IMR-90 (cell line): ENCODE data around the gene NUBPL. TPM values are rescaled to one million over a fixed set of nuclear protein-coding genes. Genes with fewer than 3 reads are reported as not detected.

Source experiments
- ATAC-seq: fragments of 200-7000 bp; cut with Tn5 transposase; 2 replicates; pipeline ENCODE4 v1.9.1; 2020; ENCODE audit warnings: low read depth, mild to moderate bottlenecking, moderate library complexity
- Bru-seq: library from RNA; stranded (reverse); fragments of 400-500 nt; gene quantifications from one replicate; lab custom pipeline; 2021; lab: Mats Ljungman, UMichigan
- BruChase-seq, 2 experiments: library from RNA; stranded (reverse); fragments of 400-500 nt; gene quantifications; one replicate each; lab custom pipeline; 2021; lab: Mats Ljungman, UMichigan
- BruUV-seq: library from RNA; stranded (reverse); fragments of 400-500 nt; replicated peaks from 2 replicates; lab custom pipeline; 2021; lab: Mats Ljungman, UMichigan
- CTCF ChIA-PET: fragments of 300-600 bp; formaldehyde crosslinking; extraction: SDS; loops from one replicate; lab custom pipeline; 2021; ENCODE audit warnings: antibody characterized with exemption; lab: Yijun Ruan, JAX
- POLR2A ChIA-PET: fragments of 300-600 bp; sonication (Branson Sonifier 250); formaldehyde crosslinking; loops from one replicate; lab custom pipeline; 2022; ENCODE audit warnings: antibody characterized with exemption; ENCODE audit not compliant: unreplicated experiment; lab: Charles Lee
- DNase-seq: peaks from one replicate; pipeline ENCODE4 v3.0.0; 2013
- H2AFZ ChIP-seq: replicated peaks from 2 replicates; pipeline ENCODE3; 2013; ENCODE audit warnings: low read length, mild to moderate bottlenecking; ENCODE audit not compliant: poor library complexity
- H2AK5ac ChIP-seq: 2 replicates; pipeline ENCODE4 v1.6.1; 2013; ENCODE audit warnings: low read depth, low read length, inconsistent platforms
- H2AK9ac ChIP-seq: replicated peaks from 2 replicates; pipeline ENCODE3; 2013; ENCODE audit warnings: mild to moderate bottlenecking, low read depth, low read length, moderate library complexity; ENCODE audit not compliant: poor library complexity
- H2BK120ac ChIP-seq: 2 replicates; pipeline ENCODE4 v1.6.1; 2013; ENCODE audit warnings: low read depth, low read length, inconsistent platforms
- H2BK15ac ChIP-seq: 3 replicates; pipeline ENCODE4 v1.6.1; 2013; ENCODE audit warnings: low read depth, low read length, inconsistent platforms
- H2BK20ac ChIP-seq: 2 replicates; pipeline ENCODE4 v1.6.1; 2013; ENCODE audit warnings: low read depth, mild to moderate bottlenecking, inconsistent platforms, low read length, moderate library complexity
- H2BK5ac ChIP-seq: 2 replicates; pipeline ENCODE4 v1.6.1; 2013; ENCODE audit warnings: mild to moderate bottlenecking, low read depth, low read length, inconsistent platforms; ENCODE audit not compliant: poor library complexity, severe bottlenecking
- H3K14ac ChIP-seq: replicated peaks from 2 replicates; pipeline ENCODE4 v1.6.1; 2013; ENCODE audit warnings: low read depth, low read length, inconsistent platforms
- H3K18ac ChIP-seq: 2 replicates; pipeline ENCODE4 v1.6.1; 2013; ENCODE audit warnings: low read depth, low read length, control low read depth
- H3K23ac ChIP-seq: 2 replicates; pipeline ENCODE4 v1.6.1; 2013; ENCODE audit warnings: low read depth, low read length, inconsistent platforms
- H3K27ac ChIP-seq: 2 replicates; pipeline ENCODE4 v1.5.1; 2013; ENCODE audit warnings: mild to moderate bottlenecking, control low read depth, low read length; ENCODE audit not compliant: insufficient read depth
- H3K27me3 ChIP-seq: 2 replicates; pipeline ENCODE4 v1.6.1; 2013; ENCODE audit warnings: low read length; ENCODE audit not compliant: control insufficient read depth, insufficient read depth
- H3K36me3 ChIP-seq: 2 replicates; pipeline ENCODE4 v1.6.1; 2013; ENCODE audit warnings: low read length, mixed read lengths; ENCODE audit not compliant: control insufficient read depth, insufficient read depth
- H3K4ac ChIP-seq: 2 replicates; pipeline ENCODE4 v1.6.1; 2013; ENCODE audit warnings: low read depth, low read length, inconsistent platforms
- H3K4me1 ChIP-seq: 2 replicates; pipeline ENCODE4 v1.6.1; 2013; ENCODE audit warnings: low read length, mixed read lengths; ENCODE audit not compliant: control insufficient read depth, insufficient read depth
- H3K4me2 ChIP-seq: 2 replicates; pipeline ENCODE4 v1.6.1; 2013; ENCODE audit warnings: low read depth, mild to moderate bottlenecking, control low read depth, low read length, moderate library complexity
- H3K4me3 ChIP-seq: 2 replicates; pipeline ENCODE4 v1.5.1; 2013; ENCODE audit warnings: low read depth, mild to moderate bottlenecking, control low read depth, low read length, moderate library complexity; ENCODE audit not compliant: insufficient read depth
- H3K56ac ChIP-seq: 2 replicates; pipeline ENCODE4 v1.6.1; 2013; ENCODE audit warnings: low read length, inconsistent platforms; ENCODE audit not compliant: insufficient read depth; ENCODE audit errors: extremely low read depth
- H3K79me1 ChIP-seq, 2 experiments: 2 replicates each; pipeline ENCODE4 v1.6.1; 2013; ENCODE audit warnings: low read length in 2 of 2, inconsistent platforms in 1 of 2, low read depth in 1 of 2
- H3K9ac ChIP-seq: 2 replicates; pipeline ENCODE4 v1.6.1; 2013; ENCODE audit warnings: low read depth, low read length, control low read depth
- H3K9me1 ChIP-seq: 2 replicates; pipeline ENCODE4 v1.6.1; 2013; ENCODE audit warnings: low read length, inconsistent platforms; ENCODE audit not compliant: insufficient read depth
- H3K9me3 ChIP-seq: 2 replicates; pipeline ENCODE4 v1.6.1; 2013; ENCODE audit warnings: low read length; ENCODE audit not compliant: control insufficient read depth, insufficient read depth
- H4K20me1 ChIP-seq: 2 replicates; pipeline ENCODE4 v1.6.1; 2013; ENCODE audit warnings: low read length, inconsistent platforms; ENCODE audit not compliant: insufficient read depth
- H4K5ac ChIP-seq: 2 replicates; pipeline ENCODE4 v1.6.1; 2013; ENCODE audit warnings: mild to moderate bottlenecking, low read depth, low read length, control low read depth
- H4K8ac ChIP-seq, 2 experiments: 2 replicates each; pipeline ENCODE4 v1.6.1; 2013; ENCODE audit warnings: low read depth in 2 of 2, low read length in 2 of 2, control low read depth in 1 of 2, inconsistent platforms in 1 of 2
- H4K91ac ChIP-seq: 2 replicates; pipeline ENCODE4 v1.6.1; 2013; ENCODE audit warnings: low read depth, low read length, inconsistent platforms; ENCODE audit not compliant: insufficient read depth
- BHLHE40 ChIP-seq: fragments of 150-350 bp; IDR thresholded peaks from 2 replicates; pipeline ENCODE4 v1.6.1; 2016; ENCODE audit warnings: mild to moderate bottlenecking, low read depth, low read length
- CEBPB ChIP-seq: IDR thresholded peaks from 2 replicates; pipeline ENCODE4 v1.6.1; 2012; ENCODE audit warnings: low read depth, low read length, improper control_type of control experiment
- CHD1 ChIP-seq: IDR thresholded peaks from 2 replicates; pipeline ENCODE4 v1.6.1; 2012; ENCODE audit warnings: low read depth, low read length, improper control_type of control experiment
- MAFK ChIP-seq: IDR thresholded peaks from 2 replicates; pipeline ENCODE4 v1.6.1; 2012; ENCODE audit warnings: low read depth, low read length, improper control_type of control experiment
- MAZ ChIP-seq: IDR thresholded peaks from 2 replicates; pipeline ENCODE4 v1.6.1; 2012; ENCODE audit warnings: low read depth, mild to moderate bottlenecking, low read length, improper control_type of control experiment, moderate library complexity, borderline replicate concordance
- MXI1 ChIP-seq: IDR thresholded peaks from 2 replicates; pipeline ENCODE4 v1.6.1; 2012; ENCODE audit warnings: low read depth, mild to moderate bottlenecking, low read length, moderate library complexity, borderline replicate concordance
- POLR2A ChIP-seq: IDR thresholded peaks from 2 replicates; pipeline ENCODE4 v1.6.1; 2012; ENCODE audit warnings: mild to moderate bottlenecking, low read depth, low read length
- RAD21 ChIP-seq: IDR thresholded peaks from 2 replicates; pipeline ENCODE4 v1.6.1; 2012; ENCODE audit warnings: low read length, improper control_type of control experiment
- RCOR1 ChIP-seq: IDR thresholded peaks from 2 replicates; pipeline ENCODE4 v1.6.1; 2012; ENCODE audit warnings: mild to moderate bottlenecking, low read length, improper control_type of control experiment; ENCODE audit not compliant: insufficient replicate concordance
- RFX5 ChIP-seq: IDR thresholded peaks from 2 replicates; pipeline ENCODE4 v1.8.0; 2012; ENCODE audit warnings: low read depth, mild to moderate bottlenecking, low read length, moderate library complexity
- SMC3 ChIP-seq: fragments of 150-350 bp; IDR thresholded peaks from 2 replicates; pipeline ENCODE4 v1.6.1; 2016; ENCODE audit warnings: low read depth, mild to moderate bottlenecking, antibody characterized with exemption, low read length, moderate library complexity
- WGBS, 2 experiments: methylation state at CpG; one replicate each; pipeline versions ENCODE4 v1.1.5 to v1.1.7; 2013; ENCODE audit warnings: missing lambda C conversion rate in 2 of 2; ENCODE audit not compliant: insufficient read length in 1 of 2; ENCODE audit errors: extremely low coverage in 2 of 2; 5-methylcytosine and 5-hydroxymethylcytosine counted together
- dilution Hi-C: fragments of 300-500 bp; cut with HindIII; formaldehyde crosslinking; loops from one replicate; pipeline ENCODE4 v1.14.3; 2018; ENCODE audit warnings: low sequenced_read_pairs; ENCODE audit not compliant: unreplicated experiment
- in situ Hi-C: fragments of 300-500 bp; cut with MboI; formaldehyde crosslinking; loops from 3 replicates; pipeline ENCODE4 v1.14.3; 2019; ENCODE audit warnings: low sequenced_read_pairs, inconsistent platforms, mixed read lengths
- intact Hi-C: fragments of 100-400 bp; cut with micrococcal nuclease; formaldehyde crosslinking; loops from 2 replicates; pipeline ENCODE4 v1.10.0; 2022
- long read RNA-seq: library from polyadenylated mRNA; unstranded; transcript quantifications from one replicate; pipeline ENCODE4 v2.0.0, GENCODE V29; 2021; ENCODE audit not compliant: unreplicated experiment
- polyA plus RNA-seq, 3 experiments: library from polyadenylated mRNA; depleted of rRNA; stranded (reverse); fragments of >200 nt; gene quantifications; 2 replicates each; pipeline ENCODE4 v1.2.3, GENCODE V29; 2012; ENCODE audit warnings: low replicate concordance in 1 of 3
- total RNA-seq: library from RNA; depleted of rRNA; stranded (reverse); fragments of >200 nt; gene quantifications from 2 replicates; pipeline ENCODE4 v1.2.3, GENCODE V29; 2012; rRNA removed
- TF ChIP-seq, protein P1 (sequence below): fragments of 150-350 bp; IDR thresholded peaks from 2 replicates; pipeline ENCODE4 v1.6.1; 2016; ENCODE audit warnings: low read depth, mild to moderate bottlenecking, low read length, moderate library complexity, borderline replicate concordance
- TF ChIP-seq, protein P2 (sequence below): conservative IDR thresholded peaks from 2 replicates; pipeline ENCODE4 v1.5.1; 2012; ENCODE audit warnings: mild to moderate bottlenecking, low read depth, low read length, improper control_type of control experiment

NUBPL gene
- 11.5 and 15.6 TPM in 2 replicates for total RNA-seq
- 4.7 and 5.4 TPM in 2 replicates for polyA plus RNA-seq (2012; rRNA removed)
- 1.3 and 1.7 TPM in 2 replicates for polyA plus RNA-seq (2012; cell fraction: cytosol; rRNA removed)
- 0.36 and 3.1 TPM in 2 replicates for polyA plus RNA-seq (2012; cell fraction: nucleus; rRNA removed; ENCODE audit: low replicate concordance)
- Bru-seq, nascent RNA: percentile 58 among the genes with signal in this experiment
- BruChase-seq, experiment 1, labeled RNA remaining after a 6-hour chase: percentile 50 among the genes with signal in this experiment
- BruChase-seq, experiment 2, labeled RNA remaining after a 2-hour chase: percentile 52 among the genes with signal in this experiment
- long read RNA-seq, transcript NUBPL-201 (11 exons, 3,049 nt): major isoform, 5 of 9 reads
- long read RNA-seq, partial matches to known transcripts: 0 of 9 reads
- long read RNA-seq, other reads (novel, unspliced or antisense): 4 of 9 reads

GRCh38 chr14:31561155-31561846 is at the start of gene NUBPL:
TSS of gene NUBPL (plus strand) at chr14:31561404. CDS start at chr14:31561440, 36 bp downstream.
- Histone ChIP-seq H2BK120ac (peak within 1 kb of the TSS; percentile 10; the same call in 1 of the 2 replicates), H2BK15ac (no peak within 1 kb of the TSS), H3K4me1 (no peaks in the 10 kb centered on the region; the same call in 1 of the 2 replicates), H3K18ac (peak within 1 kb of the TSS; percentile 59), H3K9me3 (no peaks in the 10 kb centered on the region), H2AK5ac (no peak within 1 kb of the TSS), H3K27ac (peak within 1 kb of the TSS; percentile 87), H3K4ac (peak within 1 kb of the TSS; percentile 50), H4K20me1 (no peaks in the 10 kb centered on the region), H3K14ac (peak within 1 kb of the TSS; percentile 39; the same call in 1 of the 2 replicates), H4K5ac (peak within 1 kb of the TSS; percentile 98), H2BK20ac (no peak within 1 kb of the TSS), H3K79me1 (no peaks in the 10 kb centered on the region), H4K91ac (peak within 1 kb of the TSS; percentile 47), H3K36me3 (no peaks in the 10 kb centered on the region), H3K23ac (peak within 1 kb of the TSS; percentile 25), H3K27me3 (no peaks in the 10 kb centered on the region; the same call in 1 of the 2 replicates), H2BK5ac (peak within 1 kb of the TSS; percentile 57), H2AK9ac (peak within 1 kb of the TSS; percentile 67), H3K4me3 (peak within 1 kb of the TSS; percentile 92), H2AFZ (peak within 1 kb of the TSS; percentile 95), H3K9me1 (no peaks in the 10 kb centered on the region), H3K4me2 (peak within 1 kb of the TSS; percentile 98), H3K56ac (peak within 1 kb of the TSS; percentile 40; the same call in 1 of the 2 replicates), H3K9ac (peak within 1 kb of the TSS; percentile 85), H4K8ac (peak within 1 kb of the TSS; percentile 79 to 91)
- ChIA-PET CTCF (no interaction called here), POLR2A (no interaction called here)
- intact Hi-C loops: loop anchor here (10.0 kb wide), 1 partner anchor 904 kb away; no protein-coding TSS in a partner anchor
- BruUV-seq: TSS peak; percentile 85
- in situ Hi-C loops: no loop called here
- dilution Hi-C loops: no loop called here
- peak; percentile 95 for ATAC-seq
- DNase-seq: peak; percentile 93
- WGBS, 2 experiments: 0% methylated on average over 12 of the region's 34 CpGs; no CpG with 5 or more reads in 1 of the 2 experiments
- peak; percentile 31; the same call in 1 of the 2 replicates for TF ChIP-seq MAZ
- TF ChIP-seq, protein P1, sequence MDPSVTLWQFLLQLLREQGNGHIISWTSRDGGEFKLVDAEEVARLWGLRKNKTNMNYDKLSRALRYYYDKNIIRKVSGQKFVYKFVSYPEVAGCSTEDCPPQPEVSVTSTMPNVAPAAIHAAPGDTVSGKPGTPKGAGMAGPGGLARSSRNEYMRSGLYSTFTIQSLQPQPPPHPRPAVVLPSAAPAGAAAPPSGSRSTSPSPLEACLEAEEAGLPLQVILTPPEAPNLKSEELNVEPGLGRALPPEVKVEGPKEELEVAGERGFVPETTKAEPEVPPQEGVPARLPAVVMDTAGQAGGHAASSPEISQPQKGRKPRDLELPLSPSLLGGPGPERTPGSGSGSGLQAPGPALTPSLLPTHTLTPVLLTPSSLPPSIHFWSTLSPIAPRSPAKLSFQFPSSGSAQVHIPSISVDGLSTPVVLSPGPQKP: no peak
- peak; percentile 78; the same call in 1 of the 2 replicates for TF ChIP-seq MXI1
- TF ChIP-seq SMC3: no peak
- TF ChIP-seq CEBPB: no peak
- no peak for TF ChIP-seq RAD21
- 0 out of 2 replicates have a peak, but pooled peaks have one; percentile 14 for TF ChIP-seq MAFK
- TF ChIP-seq POLR2A: peak; percentile 59; the same call in 1 of the 2 replicates
- TF ChIP-seq BHLHE40: no peak
- TF ChIP-seq RCOR1: no peak
- TF ChIP-seq, protein P2, sequence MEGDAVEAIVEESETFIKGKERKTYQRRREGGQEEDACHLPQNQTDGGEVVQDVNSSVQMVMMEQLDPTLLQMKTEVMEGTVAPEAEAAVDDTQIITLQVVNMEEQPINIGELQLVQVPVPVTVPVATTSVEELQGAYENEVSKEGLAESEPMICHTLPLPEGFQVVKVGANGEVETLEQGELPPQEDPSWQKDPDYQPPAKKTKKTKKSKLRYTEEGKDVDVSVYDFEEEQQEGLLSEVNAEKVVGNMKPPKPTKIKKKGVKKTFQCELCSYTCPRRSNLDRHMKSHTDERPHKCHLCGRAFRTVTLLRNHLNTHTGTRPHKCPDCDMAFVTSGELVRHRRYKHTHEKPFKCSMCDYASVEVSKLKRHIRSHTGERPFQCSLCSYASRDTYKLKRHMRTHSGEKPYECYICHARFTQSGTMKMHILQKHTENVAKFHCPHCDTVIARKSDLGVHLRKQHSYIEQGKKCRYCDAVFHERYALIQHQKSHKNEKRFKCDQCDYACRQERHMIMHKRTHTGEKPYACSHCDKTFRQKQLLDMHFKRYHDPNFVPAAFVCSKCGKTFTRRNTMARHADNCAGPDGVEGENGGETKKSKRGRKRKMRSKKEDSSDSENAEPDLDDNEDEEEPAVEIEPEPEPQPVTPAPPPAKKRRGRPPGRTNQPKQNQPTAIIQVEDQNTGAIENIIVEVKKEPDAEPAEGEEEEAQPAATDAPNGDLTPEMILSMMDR: no peak
- peak; percentile 96 for TF ChIP-seq RFX5
- no peak for TF ChIP-seq CHD1
